Subcutaneous abdominal adipose tissue (tissue), 5 donors: ENCODE measurements around the gene ZNF507.
A peak's percentile ranks its signal among the peaks of the same experiment; 100 is the strongest.

Experiments used
- H3K27ac ChIP-seq: one replicate; pipeline ENCODE4 v1.7.0; 2013; ENCODE audit warnings: low read depth, mild to moderate bottlenecking, inconsistent platforms, low read length, moderate library complexity
- H3K27me3 ChIP-seq, 5 donors: one replicate each; pipeline ENCODE4 v1.7.0; 2013; ENCODE audit warnings: low read length in 5 of 5, inconsistent platforms in 1 of 5; ENCODE audit not compliant: control insufficient read depth in 5 of 5, insufficient read depth in 4 of 5
- H3K36me3 ChIP-seq, 5 donors: one replicate each; pipeline ENCODE4 v1.7.0; 2013; ENCODE audit warnings: low read length in 5 of 5; ENCODE audit not compliant: control insufficient read depth in 5 of 5, insufficient read depth in 5 of 5
- H3K4me1 ChIP-seq, 5 donors: one replicate each; pipeline ENCODE4 v1.7.0; 2013; ENCODE audit warnings: low read length in 5 of 5, mild to moderate bottlenecking in 3 of 5, moderate library complexity in 1 of 5; ENCODE audit not compliant: control insufficient read depth in 5 of 5, insufficient read depth in 5 of 5
- H3K4me3 ChIP-seq, 5 donors: one replicate each; pipeline ENCODE4 v1.7.0; 2013; ENCODE audit warnings: low read length in 5 of 5, low read depth in 1 of 5
- H3K9ac ChIP-seq, 5 donors: one replicate each; pipeline ENCODE4 v1.7.0; 2013; ENCODE audit warnings: low read length in 5 of 5, mild to moderate bottlenecking in 4 of 5, moderate library complexity in 3 of 5
- H3K9me3 ChIP-seq, 5 donors: one replicate each; pipeline ENCODE4 v1.7.0; 2013; ENCODE audit warnings: low read length in 5 of 5; ENCODE audit not compliant: control insufficient read depth in 5 of 5
- donor health status: healthy.
- donor health status: healthy.
- donor health status: healthy.
- donor health status: healthy.
- donor health status: healthy.

The ZNF507 gene

DNA sequence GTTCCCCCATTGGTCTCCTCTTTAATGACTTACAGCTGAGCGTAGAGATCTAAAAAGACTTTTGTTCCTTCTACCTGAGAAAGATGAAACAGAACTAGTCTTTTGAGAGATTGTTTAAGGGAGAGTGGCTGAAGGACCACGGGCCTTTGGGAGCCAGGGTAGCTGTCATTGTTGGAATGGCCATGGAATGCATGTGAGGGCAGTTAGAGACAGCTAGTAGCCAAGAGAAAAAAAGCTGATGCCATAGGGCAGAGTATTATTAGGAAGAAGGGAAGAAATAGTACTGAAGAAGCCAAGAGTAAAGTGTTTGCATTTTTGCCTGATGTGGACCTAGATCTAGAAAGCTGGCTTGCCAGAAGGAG, 5.6 kb downstream of the ZNF507 start:
- Histone ChIP-seq H3K9ac (no peak overlapping the region), H3K9me3 (no peaks in the 10 kb centered on the region), H3K4me1 (peaks cover 0 to 30% (median 22%) of the 10 kb centered on the region in 5 donors), H3K27me3 (no peaks in the 10 kb centered on the region), H3K4me3 (no peak overlapping the region), H3K27ac (no peak overlapping the region), H3K36me3 (peaks cover 30 to 47% (median 44%) of the 10 kb centered on the region in 5 donors)

GRCh38 chr19:32352241-32352630, 6.8 kb downstream of the ZNF507 start:
- Histone ChIP-seq H3K27me3 (no peaks in the 10 kb centered on the region), H3K4me1 (peaks cover 0 to 17% (median 9%) of the 10 kb centered on the region in 5 donors), H3K4me3 (no peak overlapping the region), H3K27ac (no peak overlapping the region), H3K9ac (no peak overlapping the region), H3K9me3 (no peaks in the 10 kb centered on the region), H3K36me3 (peaks cover 39 to 58% (median 55%) of the 10 kb centered on the region in 5 donors)

DNA sequence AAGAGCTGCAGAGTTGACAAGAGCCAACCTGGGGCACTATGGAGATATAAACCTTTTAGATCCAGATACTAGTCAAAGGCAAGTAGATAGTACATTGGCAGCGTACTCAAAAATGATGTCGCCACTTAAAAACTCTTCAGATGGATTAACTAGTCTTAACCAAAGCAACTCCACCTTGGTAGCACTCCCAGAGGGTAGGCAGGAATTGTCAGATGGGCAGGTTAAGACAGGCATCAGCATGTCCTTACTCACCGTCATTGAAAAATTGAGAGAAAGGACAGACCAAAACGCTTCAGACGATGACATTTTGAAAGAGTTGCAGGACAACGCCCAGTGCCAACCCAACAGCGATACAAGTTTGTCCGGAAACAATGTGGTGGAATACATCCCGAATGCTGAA, 8.9 kb downstream of the ZNF507 start:
- H3K4me1 ChIP-seq = peaks cover 0 to 10% (median 4%) of the 10 kb centered on the region in 5 donors
- H3K27me3 ChIP-seq = no peaks in the 10 kb centered on the region
- peaks cover 49 to 63% (median 55%) of the 10 kb centered on the region in 5 donors for H3K36me3 ChIP-seq
- H3K27ac ChIP-seq = no peak overlapping the region
- no peak overlapping the region for H3K4me3 ChIP-seq
- no peaks in the 10 kb centered on the region for H3K9me3 ChIP-seq
- no peak overlapping the region for H3K9ac ChIP-seq

DNA sequence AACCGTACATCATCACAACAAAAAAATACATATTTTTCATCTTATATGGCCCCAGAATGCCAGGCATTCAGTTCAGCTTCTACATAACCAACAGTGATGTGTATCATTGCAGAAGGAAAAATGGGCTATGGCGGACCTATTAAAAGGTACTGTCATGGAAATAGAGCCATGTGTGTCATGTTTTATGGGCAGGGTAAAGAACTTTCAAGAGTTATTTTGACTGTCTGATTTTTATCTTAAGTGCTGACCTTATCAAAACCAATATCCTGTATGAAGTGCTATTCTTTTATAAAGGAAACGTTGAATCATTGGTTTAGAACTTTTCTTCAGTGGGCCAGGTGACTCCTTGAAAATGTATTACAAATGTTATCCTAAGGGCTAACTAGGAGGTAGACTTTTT, 9.9 kb downstream of the ZNF507 start:
- no peaks in the 10 kb centered on the region for H3K27me3 ChIP-seq
- H3K9ac ChIP-seq = no peak overlapping the region
- peaks cover 54 to 65% (median 60%) of the 10 kb centered on the region in 5 donors for H3K36me3 ChIP-seq
- H3K27ac ChIP-seq = no peak overlapping the region
- peaks cover 0 to 10% (median 4%) of the 10 kb centered on the region in 5 donors for H3K4me1 ChIP-seq
- no peak overlapping the region for H3K4me3 ChIP-seq
- H3K9me3 ChIP-seq = no peaks in the 10 kb centered on the region

GRCh38 chr19:32357720-32358119, 12.3 kb downstream of the ZNF507 start:
- Histone ChIP-seq H3K9me3 (no peaks in the 10 kb centered on the region), H3K27me3 (no peaks in the 10 kb centered on the region), H3K27ac (no peak overlapping the region), H3K9ac (no peak overlapping the region), H3K4me1 (peaks cover 0 to 1% (median 0%) of the 10 kb centered on the region in 5 donors), H3K36me3 (peaks cover 50 to 69% (median 64%) of the 10 kb centered on the region in 5 donors), H3K4me3 (no peak overlapping the region)

DNA sequence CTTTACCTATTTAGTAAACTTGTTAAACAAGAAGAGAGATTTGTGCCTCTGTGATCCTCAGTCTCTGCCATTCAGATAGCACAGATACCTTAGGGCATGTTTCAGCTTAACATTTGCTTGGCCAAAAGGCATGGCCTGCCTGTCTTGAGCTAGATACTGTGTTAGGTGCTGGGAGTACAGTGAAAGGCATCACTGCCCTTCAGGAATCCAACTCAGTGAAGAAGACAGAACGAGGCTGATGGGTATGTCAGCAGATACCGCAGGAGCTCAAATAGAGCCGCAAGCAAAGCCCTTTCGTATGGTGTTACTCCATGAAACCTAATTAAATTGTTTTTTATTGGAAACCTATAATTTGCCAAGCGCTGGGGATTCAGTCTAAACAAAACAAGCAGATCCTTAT, 12.9 kb downstream of the ZNF507 start:
- H3K9me3 ChIP-seq = no peaks in the 10 kb centered on the region
- H3K27ac ChIP-seq = no peak overlapping the region
- H3K36me3 ChIP-seq = peaks cover 44 to 63% (median 62%) of the 10 kb centered on the region in 5 donors
- H3K4me3 ChIP-seq = no peak overlapping the region
- H3K9ac ChIP-seq = no peak overlapping the region
- no peaks in the 10 kb centered on the region for H3K27me3 ChIP-seq
- H3K4me1 ChIP-seq = peaks cover 2 to 7% (median 5%) of the 10 kb centered on the region in 5 donors

GRCh38 chr19:32359581-32359980, 14.2 kb downstream of the ZNF507 start:
- H3K9me3 ChIP-seq = no peaks in the 10 kb centered on the region
- H3K4me1 ChIP-seq = peaks cover 2 to 14% (median 7%) of the 10 kb centered on the region in 5 donors
- H3K9ac ChIP-seq = no peak overlapping the region
- peaks cover 37 to 52% (median 49%) of the 10 kb centered on the region in 5 donors for H3K36me3 ChIP-seq
- H3K4me3 ChIP-seq = no peak overlapping the region
- no peaks in the 10 kb centered on the region for H3K27me3 ChIP-seq
- H3K27ac ChIP-seq = no peak overlapping the region

GRCh38 chr19:32361574-32362317, 16.3 kb downstream of the ZNF507 start:
- H3K36me3 ChIP-seq = peaks cover 31 to 45% (median 38%) of the 10 kb centered on the region in 5 donors
- no peak overlapping the region for H3K9ac ChIP-seq
- H3K4me3 ChIP-seq = no peak overlapping the region
- no peaks in the 10 kb centered on the region for H3K27me3 ChIP-seq
- H3K4me1 ChIP-seq = peaks cover 2 to 14% (median 7%) of the 10 kb centered on the region in 5 donors
- no peak overlapping the region for H3K27ac ChIP-seq
- no peaks in the 10 kb centered on the region for H3K9me3 ChIP-seq

GRCh38 chr19:32362318-32362691, 16.9 kb downstream of the ZNF507 start:
- Histone ChIP-seq H3K9me3 (no peaks in the 10 kb centered on the region), H3K4me3 (no peak overlapping the region), H3K4me1 (peaks cover 2 to 14% (median 7%) of the 10 kb centered on the region in 5 donors), H3K36me3 (peaks cover 27 to 39% (median 39%) of the 10 kb centered on the region in 5 donors), H3K27ac (no peak overlapping the region), H3K9ac (no peak overlapping the region), H3K27me3 (no peaks in the 10 kb centered on the region)

- Histone ChIP-seq H3K4me1 (peaks cover 2 to 14% (median 7%) of the 10 kb centered on the region in 5 donors), H3K4me3 (no peak overlapping the region), H3K27ac (peak overlapping the region; percentile 4), H3K9ac (peak overlapping the region in 1 of 5 donors; percentile 21), H3K27me3 (no peaks in the 10 kb centered on the region), H3K9me3 (no peaks in the 10 kb centered on the region), H3K36me3 (peaks cover 25 to 39% (median 36%) of the 10 kb centered on the region in 5 donors)
Observed at GRCh38 chr19:32363175-32363574, 17.8 kb downstream of the ZNF507 start.
